Epithelial cell of prostate (primary cell): Measurements from ENCODE around the gene PLEKHB2.
"Not testable (repeated sequence)": the region's sequence is repeated elsewhere in the genome, so short reads cannot be mapped to it uniquely, and the experiment has no call there.

ENCODE experiments used
- DNase-seq: peaks from one replicate; pipeline ENCODE4 v3.0.0-alpha.2; 2011; ENCODE audit warnings: low read depth, low spot score
- H3K27ac ChIP-seq: fragments of 450-650 bp; 2 replicates; pipeline ENCODE4 v1.5.1; 2017; ENCODE audit warnings: mild to moderate bottlenecking

Gene PLEKHB2

GRCh38 chr2:131105156-131105949 lies at the start of gene PLEKHB2:
PLEKHB2 (plus strand) TSS chr2:131105336; CDS start chr2:131120942, 15,606 bp downstream.
- peak within 1 kb of the TSS; percentile 92 for H3K27ac ChIP-seq
- peak; percentile 27 for DNase-seq

- H3K27ac ChIP-seq: no peak overlapping the region
- DNase-seq: no peak
Measured at GRCh38 chr2:131056204-131056931, 48.8 kb upstream of the PLEKHB2 start.

- no peak for DNase-seq
- H3K27ac ChIP-seq: no peak overlapping the region
Measured at GRCh38 chr2:131056932-131057287, 48.2 kb upstream of the PLEKHB2 start.

DNA sequence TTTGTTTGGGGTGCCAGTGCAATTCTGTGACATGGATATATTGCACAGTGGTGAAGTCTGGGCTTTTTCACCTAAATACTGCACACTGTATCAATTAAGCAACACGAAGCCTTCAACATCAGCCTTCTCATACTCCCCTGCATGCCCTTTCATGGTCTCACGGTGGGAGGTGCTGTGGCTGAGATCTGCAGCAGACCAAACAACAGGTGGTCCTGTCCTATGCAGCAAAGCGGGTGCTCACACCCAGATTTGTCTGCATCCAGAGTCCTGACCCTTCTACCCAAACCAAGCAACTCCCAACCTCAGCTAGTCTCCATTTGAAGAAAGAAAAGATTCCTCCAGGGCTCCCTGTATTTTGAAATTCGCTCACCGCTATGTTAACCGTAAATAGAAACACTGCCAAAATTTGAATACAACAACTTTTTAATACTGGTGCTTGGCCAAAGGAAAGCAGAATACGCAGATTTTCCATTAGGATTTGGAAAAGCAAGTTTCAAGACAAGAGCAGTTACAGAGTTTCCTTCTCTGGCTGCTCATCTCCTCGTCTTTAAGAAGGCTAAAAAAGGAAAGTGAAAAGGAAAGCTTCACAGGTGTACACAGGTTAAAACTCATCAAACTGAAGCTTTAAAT lies 46.8 kb upstream of the PLEKHB2 start:
- H3K27ac ChIP-seq: no peak overlapping the region
- DNase-seq: no peak

GRCh38 chr2:131058920-131059319 lies 46.2 kb upstream of the PLEKHB2 start:
- no peak for DNase-seq
- no peak overlapping the region for H3K27ac ChIP-seq

- no peak for DNase-seq
- H3K27ac ChIP-seq: no peak overlapping the region
Measured at GRCh38 chr2:131063501-131064283, 41.4 kb upstream of the PLEKHB2 start.

DNA sequence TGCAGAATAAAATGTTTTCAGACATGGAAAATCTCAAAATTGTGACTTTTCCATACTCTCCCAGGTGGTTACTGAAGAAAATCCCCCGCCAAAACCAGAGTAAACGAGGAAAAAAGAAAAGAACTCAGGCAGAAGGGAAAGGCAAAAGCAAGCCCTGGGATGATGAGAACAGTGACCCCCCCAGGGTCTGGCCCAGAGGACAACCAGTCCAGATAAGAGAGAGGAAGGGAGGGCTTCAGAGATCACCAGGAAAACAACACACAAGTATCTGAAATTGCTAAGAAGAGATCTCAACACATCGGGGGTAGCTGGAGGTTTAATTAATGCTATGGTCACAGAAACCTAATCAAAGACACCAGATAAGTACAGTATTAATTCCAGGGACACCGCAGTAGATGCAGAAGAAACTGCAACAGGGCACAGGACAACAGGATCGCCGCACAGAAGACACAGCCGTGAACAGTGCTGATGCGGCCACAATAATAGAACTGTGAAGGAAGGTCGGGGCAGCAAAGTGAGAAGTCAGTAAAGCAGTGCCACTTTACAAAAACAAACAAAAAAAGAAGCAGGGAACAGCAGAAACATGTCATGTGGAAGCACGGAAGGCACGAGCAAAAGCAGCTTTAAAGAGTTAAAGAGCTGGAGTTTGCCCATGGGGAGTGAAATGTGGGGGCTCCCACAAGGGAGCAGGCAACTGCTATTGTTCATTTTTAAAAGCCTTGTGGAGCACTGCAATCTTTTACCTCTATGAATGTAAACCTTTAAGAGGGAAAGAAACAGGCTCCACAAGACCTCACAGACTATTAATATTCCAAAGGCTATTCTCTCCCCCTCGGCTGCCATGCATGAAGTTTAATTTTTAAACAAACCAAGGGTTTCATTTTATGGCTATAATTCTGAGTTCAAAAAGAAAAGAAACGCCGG lies 40.3 kb upstream of the PLEKHB2 start:
- no peak for DNase-seq
- no peak overlapping the region for H3K27ac ChIP-seq

DNA sequence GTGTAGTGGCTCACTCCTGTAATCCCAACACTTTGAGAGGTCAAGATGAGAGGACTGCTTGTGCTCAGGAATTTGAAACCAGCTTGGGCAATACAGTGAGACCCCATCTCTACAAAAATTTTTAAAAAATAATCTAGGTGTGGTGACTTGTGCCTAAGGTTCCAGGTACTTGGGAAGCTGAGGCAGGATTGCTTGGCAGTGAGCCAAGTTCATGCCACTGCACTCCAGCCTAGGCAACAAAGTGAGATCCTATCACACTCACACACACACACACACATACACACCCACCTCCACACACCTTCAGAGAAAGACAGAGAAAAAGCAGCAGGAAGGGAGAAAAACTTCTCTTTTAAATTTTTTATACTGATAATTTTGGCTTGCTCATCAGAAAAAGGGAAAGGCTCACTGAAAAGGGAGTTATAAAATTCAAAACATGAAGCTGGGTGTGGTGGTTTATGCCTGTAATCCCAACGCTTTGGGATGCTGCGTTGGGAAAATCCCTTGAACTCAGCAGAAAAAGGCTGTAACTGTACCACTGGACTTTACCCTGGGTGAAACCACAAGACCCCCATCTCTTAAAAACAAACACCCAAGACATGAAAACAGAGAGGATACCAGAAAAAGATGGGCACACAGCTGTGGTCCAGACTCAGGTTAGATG lies 37.5 kb upstream of the PLEKHB2 start:
- DNase-seq: no peak
- H3K27ac ChIP-seq: no peak overlapping the region

GRCh38 chr2:131068172-131068571 lies 37.0 kb upstream of the PLEKHB2 start:
- not testable (repeated sequence) for DNase-seq, H3K27ac ChIP-seq

DNA sequence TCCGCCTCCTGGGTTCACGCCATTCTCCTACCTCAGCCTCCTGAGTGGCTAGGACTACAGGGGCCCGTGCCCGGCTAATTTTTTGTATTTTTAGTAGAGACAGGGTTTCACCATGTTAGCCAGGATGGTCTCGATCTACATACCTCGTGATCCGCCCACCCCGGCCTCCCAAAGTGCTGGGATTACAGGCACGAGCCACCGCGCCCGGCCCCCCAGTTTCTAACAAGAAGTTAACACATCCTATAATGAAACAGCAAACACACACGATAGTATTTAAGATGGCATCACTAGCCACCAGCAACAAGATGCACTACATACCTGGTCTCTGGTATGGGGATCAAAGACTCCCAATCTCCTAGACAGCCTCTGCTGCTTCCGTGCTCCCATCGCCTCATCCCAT lies 29.6 kb upstream of the PLEKHB2 start:
- not testable (repeated sequence) for DNase-seq, H3K27ac ChIP-seq

DNA sequence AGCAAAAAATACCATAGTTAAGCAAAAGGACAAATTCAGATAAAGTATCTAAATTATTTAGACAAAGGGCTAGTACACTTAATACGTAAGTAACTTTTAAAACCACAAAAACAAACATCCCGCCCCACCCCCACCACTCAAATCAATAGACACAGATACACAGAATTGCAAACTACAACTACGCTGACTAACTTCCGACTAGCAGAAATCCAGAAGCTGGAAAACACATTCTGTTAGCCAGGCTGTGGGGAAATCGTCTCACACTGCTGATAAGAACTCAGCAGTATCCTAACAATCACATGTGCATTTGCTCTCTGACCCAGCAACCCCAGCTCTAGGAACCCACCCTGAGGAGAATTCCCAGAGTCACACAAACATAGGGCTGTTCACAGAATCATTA lies 28.4 kb upstream of the PLEKHB2 start:
- DNase-seq: no peak

DNA sequence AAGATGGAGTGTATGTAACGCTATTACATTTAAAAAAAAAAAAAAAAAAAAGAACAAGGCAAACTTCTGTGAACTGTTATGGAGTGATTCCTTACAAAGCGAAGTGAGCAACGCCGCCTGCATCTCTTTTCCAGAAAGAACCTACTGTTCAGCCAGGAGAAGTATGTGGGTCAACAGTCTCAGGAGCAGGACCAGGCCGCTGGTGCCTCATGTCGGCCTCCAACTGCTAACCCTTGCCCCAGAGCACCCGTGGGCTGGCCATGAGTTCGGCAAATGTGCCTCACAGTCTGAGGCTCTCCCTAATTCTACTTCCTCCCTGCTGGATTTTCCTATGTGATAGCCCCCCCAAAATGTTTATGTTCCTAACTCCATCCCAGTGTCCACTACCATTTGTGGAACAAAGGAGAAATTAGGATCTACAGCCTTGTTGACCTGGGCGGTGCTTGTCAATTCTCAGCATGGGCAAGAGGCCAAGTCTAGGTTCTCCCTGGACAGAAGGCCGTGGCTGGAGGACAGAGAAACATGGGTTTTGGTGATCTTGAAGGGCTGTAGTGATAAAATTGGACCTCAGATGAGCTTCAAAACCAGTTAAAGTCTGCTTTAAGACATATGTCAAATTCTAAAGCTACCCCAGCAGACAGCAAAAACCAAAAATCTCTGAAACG lies 27.8 kb upstream of the PLEKHB2 start:
- DNase-seq: no peak

More for the DNA sequence above, 28.4 kb upstream of the PLEKHB2 start:
- H3K27ac ChIP-seq: no peak overlapping the region

DNA sequence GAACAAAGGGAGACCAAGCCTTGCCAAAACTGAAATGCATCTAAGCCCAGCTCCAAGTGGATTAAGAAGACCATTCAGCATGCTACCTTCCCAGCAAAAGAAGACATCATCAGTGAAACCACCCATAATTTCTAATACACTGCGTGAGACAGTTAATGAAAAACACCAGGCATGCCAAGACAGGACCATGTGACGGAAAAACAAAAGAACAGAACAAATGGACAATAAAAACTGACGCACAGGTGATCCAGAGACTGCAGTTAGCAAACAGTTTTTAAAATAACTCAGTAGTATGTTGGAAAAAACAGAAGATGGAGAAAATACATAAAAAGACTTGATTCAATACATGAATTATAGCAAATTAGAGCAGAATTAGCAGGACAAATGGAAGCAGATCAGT lies 27.2 kb upstream of the PLEKHB2 start:
- no peak for DNase-seq
- no peak overlapping the region for H3K27ac ChIP-seq

More for the DNA sequence above, 27.8 kb upstream of the PLEKHB2 start:
- no peak overlapping the region for H3K27ac ChIP-seq

- DNase-seq, H3K27ac ChIP-seq: not testable (repeated sequence)
Measured at GRCh38 chr2:131079931-131080330, 25.2 kb upstream of the PLEKHB2 start.

- no peak overlapping the region for H3K27ac ChIP-seq
- no peak for DNase-seq
Measured at GRCh38 chr2:131081190-131081589, 23.9 kb upstream of the PLEKHB2 start.

- no peak for DNase-seq
- H3K27ac ChIP-seq: no peak overlapping the region
Measured at GRCh38 chr2:131085646-131086045, 19.5 kb upstream of the PLEKHB2 start.

GRCh38 chr2:131092458-131093005 lies 12.6 kb upstream of the PLEKHB2 start:
- DNase-seq: no peak
- H3K27ac ChIP-seq: peak overlapping the region; percentile 90
